NB4 (cell line): ENCODE measurements around the gene BAMBI.

Experiments
- CTCF ChIP-seq: IDR thresholded peaks from one replicate; pipeline ENCODE4 v1.5.1; 2012; ENCODE audit warnings: low read depth, low read length
- MAX ChIP-seq: IDR thresholded peaks from 2 replicates; pipeline ENCODE4 v1.6.1; 2011; ENCODE audit warnings: low read depth, low read length
- POLR2A ChIP-seq: IDR thresholded peaks from 2 replicates; pipeline ENCODE4 v1.6.1; 2011; ENCODE audit warnings: mild to moderate bottlenecking; ENCODE audit not compliant: insufficient read length; ENCODE audit errors: extremely low read depth

GRCh38 chr10:28638392-28638791 is 38.9 kb upstream of the BAMBI start:
- TF ChIP-seq CTCF (no peak), POLR2A (no peak), MAX (no peak)
